BJ (cell line): ENCODE measurements around the gene COL9A3. TPM values are rescaled to one million over a fixed set of nuclear protein-coding genes. Genes with fewer than 3 reads are reported as not detected.
A peak's percentile ranks its signal among the peaks of the same experiment; 100 is the strongest.

Experiments
- CTCF ChIA-PET: fragments of 350-600 bp; formaldehyde crosslinking; extraction: SDS; loops from one replicate; lab custom pipeline; 2021; ENCODE audit warnings: antibody characterized with exemption, inconsistent platforms; lab: Yijun Ruan, JAX
- POLR2A ChIA-PET: fragments of 300-600 bp; sonication (Branson Sonifier 250); formaldehyde crosslinking; extraction: SDS; loops from one replicate; lab custom pipeline; 2021; ENCODE audit warnings: antibody characterized with exemption; lab: Charles Lee
- DNase-seq: peaks from one replicate; pipeline ENCODE4 v3.0.0-alpha.2; 2011; ENCODE audit warnings: low read depth
- H3K27me3 ChIP-seq: 2 replicates; pipeline ENCODE4 v1.6.0; 2011; ENCODE audit warnings: low read length; ENCODE audit not compliant: control insufficient read depth, insufficient read depth
- H3K36me3 ChIP-seq: 2 replicates; pipeline ENCODE4 v1.5.1; 2011; ENCODE audit warnings: low read length; ENCODE audit not compliant: control insufficient read depth, insufficient read depth
- H3K4me3 ChIP-seq: 2 replicates; pipeline ENCODE4 v1.5.1; 2011; ENCODE audit warnings: low read depth, mild to moderate bottlenecking, control low read depth, low read length
- CTCF ChIP-seq: IDR thresholded peaks from 2 replicates; pipeline ENCODE4 v1.5.1; 2011; ENCODE audit warnings: low read depth, mild to moderate bottlenecking, control low read depth, inconsistent platforms, low read length, moderate library complexity; ENCODE audit not compliant: insufficient read depth
- polyA plus RNA-seq: library from polyadenylated mRNA; depleted of rRNA; stranded (reverse); fragments of >200 nt; gene quantifications from 2 replicates; pipeline ENCODE4 v1.2.3, GENCODE V29; 2011

COL9A3 gene
- polyA plus RNA-seq, 1 experiment: 0.21 TPM

GRCh38 chr20:62804021-62804626 lies 12.7 kb upstream of the COL9A3 start:
- peak overlapping the region; percentile 93 for H3K4me3 ChIP-seq
- no peaks in the 10 kb centered on the region for H3K27me3 ChIP-seq
- ChIA-PET CTCF (interaction anchor here (0.6 to 1.3 kb wide), 3 partner anchors 11 to 253 kb away, joined by 3 read pairs; no protein-coding TSS in a partner anchor), POLR2A (no interaction called here)
- TF ChIP-seq CTCF: peak; percentile 26
- peaks cover 26% of the 10 kb centered on the region for H3K36me3 ChIP-seq
- no peak for DNase-seq

- TF ChIP-seq CTCF: no peak
- Histone ChIP-seq H3K27me3 (no peaks in the 10 kb centered on the region), H3K36me3 (peaks cover 26% of the 10 kb centered on the region), H3K4me3 (peak within 1 kb of the TSS; percentile 93)
- POLR2A ChIA-PET: no interaction called here
- no peak for DNase-seq
- CTCF ChIA-PET: interaction anchor here (1.2 to 1.3 kb wide), 2 partner anchors 11 to 137 kb away, joined by 3 read pairs; no protein-coding TSS in a partner anchor
These were observed 12.2 kb upstream of the COL9A3 start, which contains the start of gene OGFR for GRCh38 chr20:62804627-62805154. Gene OGFR, plus strand, starts transcription at chr20:62804835. Its CDS starts 25 bp downstream, at chr20:62804860.

- H3K27me3 ChIP-seq: no peaks in the 10 kb centered on the region
- ChIA-PET POLR2A (no interaction called here), CTCF (interaction anchor here (1.2 to 1.4 kb wide), 3 partner anchors 10 to 137 kb away, joined by 3 to 5 read pairs (median 3); no protein-coding TSS in a partner anchor)
- H3K36me3 ChIP-seq: peaks cover 29% of the 10 kb centered on the region
- peak overlapping the region; percentile 93 for H3K4me3 ChIP-seq
- DNase-seq: no peak
- TF ChIP-seq CTCF: no peak
These were observed 11.6 kb upstream of the COL9A3 start for GRCh38 chr20:62805155-62805710.

- peak overlapping the region; percentile 93 for H3K4me3 ChIP-seq
- TF ChIP-seq CTCF: no peak
- ChIA-PET POLR2A (no interaction called here), CTCF (interaction anchor here (0.6 to 1.4 kb wide), 3 partner anchors 10 to 306 kb away, joined by 3 to 5 read pairs (median 3); no protein-coding TSS in a partner anchor)
- H3K27me3 ChIP-seq: no peaks in the 10 kb centered on the region
- peaks cover 33% of the 10 kb centered on the region for H3K36me3 ChIP-seq
- no peak for DNase-seq
These were observed 11.0 kb upstream of the COL9A3 start for GRCh38 chr20:62805711-62806382.
